HG02840 (cell line): ENCODE results near the gene CCR3.

Experiments
- ATAC-seq: cut with Tn5 transposase; IDR thresholded peaks from one replicate; pipeline ENCODE4 v1.9.1; 2021; ENCODE audit warnings: mild to moderate bottlenecking, moderate library complexity, moderate number of reproducible peaks; ENCODE audit not compliant: unreplicated experiment, low FRiP score

CCR3 gene

GRCh38 chr3:46270474-46270873 is 28.2 kb downstream of the CCR3 start:
- no peak for ATAC-seq

DNA sequence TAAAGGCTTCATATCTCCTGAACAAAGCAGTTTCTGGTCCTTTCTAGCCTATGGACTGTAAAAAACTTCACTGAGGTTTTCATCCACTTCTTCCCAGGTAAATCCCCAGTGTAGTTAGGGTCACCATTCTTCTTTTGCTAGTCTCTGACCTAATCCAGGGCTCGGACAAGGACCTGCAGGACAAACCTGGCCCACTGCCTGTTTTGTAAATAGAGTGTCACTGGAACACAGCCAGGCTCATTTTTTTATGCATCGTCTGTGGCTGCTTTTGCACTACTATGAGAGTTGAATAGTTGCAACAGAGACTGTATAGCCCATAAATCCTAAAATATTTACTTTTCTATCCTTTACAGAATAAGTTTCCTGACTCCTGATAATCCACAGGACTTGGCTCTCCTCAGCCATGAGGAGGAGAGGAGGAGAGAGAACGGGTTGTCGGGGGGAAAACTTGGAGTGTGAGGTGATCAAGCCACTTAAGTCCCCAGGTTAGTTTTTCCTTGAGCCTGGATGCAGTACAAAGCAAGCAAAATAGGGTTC is 29.0 kb downstream of the CCR3 start:
- ATAC-seq: no peak

DNA sequence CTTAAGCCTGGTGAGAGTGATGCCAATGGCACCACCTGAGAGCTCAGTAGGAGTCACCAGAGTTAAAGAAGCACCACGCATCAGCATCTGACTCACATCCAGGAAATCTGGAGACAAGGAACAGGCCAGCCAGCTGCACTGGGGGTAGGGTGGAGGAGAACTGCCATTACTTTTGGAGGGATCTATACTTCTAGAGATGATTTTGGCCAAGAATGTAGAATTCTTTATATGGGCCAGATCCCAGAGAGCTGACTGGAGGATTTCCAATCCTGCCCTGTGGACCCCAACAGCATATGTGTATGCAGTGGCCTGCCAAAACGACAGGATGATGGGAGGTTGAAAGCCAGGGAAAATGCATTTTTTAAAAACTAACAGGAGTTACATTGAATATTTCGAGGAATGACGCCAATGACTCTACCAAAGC is 29.8 kb downstream of the CCR3 start:
- no peak for ATAC-seq

DNA sequence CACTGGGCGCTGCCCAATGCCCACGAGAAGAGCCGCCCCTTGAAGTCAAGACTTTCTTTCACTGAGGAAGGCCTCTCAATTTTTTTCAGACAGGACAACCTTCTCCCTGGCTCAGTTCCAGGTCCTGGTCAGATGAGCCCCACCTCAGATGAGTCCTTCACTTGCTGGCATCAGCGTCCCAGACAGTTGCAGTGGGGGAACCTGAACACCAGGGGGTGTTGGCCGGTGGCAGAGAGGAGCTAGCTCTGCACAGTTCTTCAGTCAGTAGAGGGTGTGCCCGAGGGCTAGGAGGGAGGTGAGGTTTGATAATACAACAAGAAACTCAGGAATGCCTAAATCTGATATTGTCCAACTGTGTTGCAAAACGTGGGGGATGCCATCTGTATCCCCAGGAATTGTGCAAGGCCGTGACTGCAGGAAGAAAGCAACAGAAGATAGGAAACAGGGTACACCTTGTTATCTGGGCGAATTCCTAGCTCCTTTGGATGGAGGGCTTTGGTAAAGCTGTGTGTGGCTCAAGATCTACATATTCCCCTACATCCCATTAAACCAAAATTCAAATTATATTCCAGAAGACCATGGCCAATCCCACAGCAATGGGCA is 34.3 kb downstream of the CCR3 start:
- no peak for ATAC-seq

DNA sequence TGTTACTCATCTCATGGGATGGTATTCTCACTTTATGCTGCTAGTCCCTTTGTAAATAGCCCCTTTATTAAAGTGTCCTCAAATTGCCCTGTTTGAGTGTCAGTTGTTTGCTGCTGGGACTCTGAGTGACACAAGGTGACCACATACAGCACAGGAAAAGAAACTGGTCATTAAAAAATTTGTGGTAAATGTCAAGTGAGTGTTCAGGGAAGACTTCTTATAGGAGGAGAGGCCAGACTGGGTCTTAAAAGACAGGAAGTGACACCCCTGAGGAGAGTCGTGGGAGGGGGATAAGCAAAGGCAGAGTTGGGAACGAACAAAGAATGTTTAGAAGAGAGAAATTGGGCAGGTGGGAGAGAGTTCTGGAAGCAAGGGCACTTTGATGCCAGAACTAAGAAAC is 35.2 kb downstream of the CCR3 start:
- no peak for ATAC-seq

DNA sequence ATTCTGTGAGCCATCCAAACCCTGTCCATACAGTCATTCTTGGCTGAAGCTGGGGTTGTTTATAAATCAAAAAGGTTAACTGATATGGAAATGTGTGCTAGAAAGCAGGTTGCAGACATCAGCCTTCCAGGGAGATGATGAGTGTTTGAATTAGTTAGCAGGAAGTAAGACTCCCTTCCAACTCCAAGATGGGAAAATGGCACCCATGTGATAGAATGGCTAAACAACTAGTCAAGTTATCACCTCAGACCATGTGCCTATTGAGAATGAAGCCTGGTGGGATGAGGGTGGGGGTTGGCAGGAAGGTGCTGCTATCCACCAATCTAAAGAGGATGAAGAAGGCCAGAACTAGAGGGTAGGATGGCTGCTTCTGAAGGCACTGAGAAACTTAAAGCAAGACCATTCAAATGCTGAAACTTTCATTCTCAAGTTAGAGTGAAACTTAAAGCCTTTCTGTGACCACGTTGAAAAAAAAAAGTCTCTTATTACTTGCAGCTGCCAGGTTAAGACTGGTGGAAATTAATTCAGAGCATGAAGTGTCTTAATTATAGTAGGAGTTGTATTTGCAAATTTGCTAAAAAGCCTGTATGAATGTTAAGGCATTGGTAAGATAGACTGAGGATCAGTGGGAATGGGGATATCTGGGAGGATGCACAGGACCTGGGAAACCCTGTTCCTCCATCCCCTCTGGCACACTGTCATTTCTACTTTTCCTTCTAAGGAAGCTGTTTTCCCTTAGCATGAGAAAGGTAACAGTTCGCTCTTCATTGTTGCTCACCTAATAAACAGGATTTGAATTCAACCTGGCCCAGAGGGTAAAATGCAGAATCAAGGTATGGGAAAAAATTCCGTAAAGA is 36.8 kb downstream of the CCR3 start:
- no peak for ATAC-seq

DNA sequence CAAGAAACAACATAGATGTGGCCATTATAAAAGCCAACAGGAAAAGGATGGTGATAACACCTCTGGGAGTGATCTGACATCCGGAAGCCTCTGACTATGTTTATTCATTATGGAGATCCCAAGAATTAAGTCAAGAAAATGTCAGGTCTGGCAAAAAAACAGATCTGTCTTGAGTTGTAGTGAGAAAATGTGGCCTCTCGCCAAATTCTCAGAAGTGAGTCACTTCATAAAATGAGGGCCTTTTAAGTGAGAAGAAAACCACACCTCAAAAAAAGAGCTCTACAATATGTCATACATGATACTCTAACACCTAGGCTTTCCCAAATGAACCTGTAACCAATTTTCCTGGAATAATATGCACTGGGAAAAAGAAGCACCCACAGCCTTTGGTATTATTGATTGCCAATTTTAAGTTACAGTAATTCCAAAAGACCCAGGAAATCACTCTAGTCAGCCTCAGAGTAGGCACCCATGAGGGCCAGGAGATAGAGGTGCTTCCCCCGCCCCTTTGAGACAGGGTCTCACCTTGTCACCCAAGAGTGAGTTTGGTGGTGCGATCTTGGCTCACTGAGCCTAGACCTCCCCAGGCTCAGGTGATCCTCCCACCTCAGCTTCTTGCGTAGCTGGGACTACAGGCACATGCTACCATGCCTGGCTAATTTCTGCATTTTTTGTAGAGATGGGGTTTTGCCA is 38.0 kb downstream of the CCR3 start:
- ATAC-seq: no peak

GRCh38 chr3:46281551-46281950 is 39.3 kb downstream of the CCR3 start:
- ATAC-seq: no peak

DNA sequence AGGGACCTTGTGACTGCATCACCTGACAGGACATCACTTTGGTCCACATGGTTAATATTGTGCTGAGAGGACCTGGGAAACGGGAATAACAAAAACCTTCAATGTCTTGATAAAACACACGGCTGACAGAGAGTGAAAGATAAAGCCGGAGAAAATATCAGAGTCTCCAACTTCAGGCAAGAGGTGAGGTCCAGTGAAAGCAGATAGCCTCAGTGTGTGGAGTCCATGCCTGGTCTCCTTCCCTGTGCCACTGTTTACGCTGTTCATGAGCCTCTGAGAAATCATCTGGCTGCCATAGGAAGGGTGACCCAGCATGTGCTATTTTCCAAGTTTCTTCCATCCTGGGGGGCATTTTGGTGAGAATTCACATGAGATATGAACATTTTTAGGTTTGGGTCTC is 39.8 kb downstream of the CCR3 start:
- no peak for ATAC-seq

- ATAC-seq: no peak
Measured at GRCh38 chr3:46282696-46283095, 40.4 kb downstream of the CCR3 start.

DNA sequence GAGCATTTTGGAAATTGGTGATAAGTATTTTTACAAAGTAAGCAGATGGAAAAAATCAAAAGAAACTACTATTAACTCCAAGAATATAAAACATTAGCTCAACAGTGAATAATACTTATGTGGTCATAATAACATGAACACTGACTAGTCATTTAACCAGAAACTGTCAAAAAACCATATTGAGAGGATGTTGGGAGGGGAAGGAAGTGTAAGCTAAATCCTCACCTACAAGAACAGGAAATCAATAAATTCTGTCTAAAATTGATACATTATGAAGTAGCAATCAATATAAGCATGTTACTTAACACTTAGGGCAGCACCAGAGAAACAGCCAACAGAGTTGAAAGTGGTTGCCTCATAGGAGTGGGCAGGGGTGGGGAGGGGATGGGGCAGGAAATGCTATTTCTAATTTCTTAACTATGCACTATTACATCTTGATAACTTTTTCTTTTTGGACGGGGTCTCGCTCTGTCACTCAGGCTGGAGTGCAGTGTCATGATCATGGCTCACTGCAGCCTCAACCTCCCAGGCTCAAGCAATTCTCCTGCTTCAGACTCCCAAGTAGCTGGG is 41.7 kb downstream of the CCR3 start:
- no peak for ATAC-seq

DNA sequence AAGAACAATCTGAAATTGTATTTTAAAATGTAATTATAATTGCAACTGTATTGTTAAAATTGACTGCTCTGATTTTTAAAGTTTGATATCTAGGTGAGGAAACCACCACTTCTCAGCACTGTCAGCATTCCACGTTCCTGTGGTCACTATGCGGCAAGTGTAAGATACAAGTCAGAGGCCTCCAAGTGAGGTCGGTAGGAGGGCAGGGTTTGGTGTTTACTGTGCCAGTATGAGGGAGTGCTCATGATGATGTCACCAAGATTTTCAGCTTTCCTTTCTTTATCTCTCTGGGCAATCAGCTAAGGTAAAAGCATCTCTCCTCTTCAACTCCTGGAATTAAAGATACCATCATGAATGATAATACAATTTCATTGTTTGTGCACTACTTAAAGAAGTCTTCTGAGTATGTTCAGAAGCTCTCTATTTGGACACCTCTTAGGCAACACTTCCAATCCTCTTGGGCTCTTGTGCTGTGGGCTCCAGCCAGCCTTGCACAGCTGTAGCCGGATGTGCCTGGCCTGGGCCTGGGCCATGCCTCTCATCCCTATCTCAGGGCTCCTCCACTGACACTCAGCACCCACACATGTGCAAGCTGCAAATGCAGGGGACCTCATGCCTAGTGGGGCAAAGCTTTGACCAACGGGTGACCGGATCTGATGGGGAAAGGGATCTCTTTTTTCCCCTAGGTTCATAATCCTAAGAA is 42.9 kb downstream of the CCR3 start:
- no peak for ATAC-seq

DNA sequence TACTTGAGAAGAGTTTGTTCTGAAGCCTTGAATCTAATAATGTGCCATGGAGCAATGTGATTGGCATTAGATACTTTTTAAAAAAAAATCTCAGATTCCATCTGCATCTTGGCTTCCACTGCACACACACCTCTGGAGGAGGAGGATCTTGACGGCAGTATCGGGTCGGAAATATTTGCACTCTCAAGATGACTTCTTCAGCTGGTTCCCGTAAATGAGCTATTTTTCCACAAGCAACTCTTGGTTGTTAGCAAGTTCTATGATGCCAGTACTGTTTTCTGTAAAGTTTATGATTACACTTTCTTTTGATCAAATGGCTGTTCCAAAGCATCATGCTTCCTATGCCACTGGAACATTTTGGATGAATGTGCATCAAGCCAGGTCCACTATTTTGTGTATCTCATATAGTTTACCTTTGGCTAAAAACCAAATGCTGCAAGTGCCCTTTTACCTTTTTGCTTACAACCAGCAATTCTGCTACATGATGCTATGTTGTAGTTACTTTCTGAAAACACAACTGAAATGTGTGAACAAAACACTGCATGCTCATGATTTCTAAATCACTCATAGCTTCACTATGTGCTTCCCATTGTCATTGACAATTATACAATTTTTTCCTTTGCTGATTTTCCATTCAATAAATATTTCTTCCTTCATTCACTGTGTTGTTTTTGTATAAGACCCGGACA is 43.8 kb downstream of the CCR3 start:
- no peak for ATAC-seq

DNA sequence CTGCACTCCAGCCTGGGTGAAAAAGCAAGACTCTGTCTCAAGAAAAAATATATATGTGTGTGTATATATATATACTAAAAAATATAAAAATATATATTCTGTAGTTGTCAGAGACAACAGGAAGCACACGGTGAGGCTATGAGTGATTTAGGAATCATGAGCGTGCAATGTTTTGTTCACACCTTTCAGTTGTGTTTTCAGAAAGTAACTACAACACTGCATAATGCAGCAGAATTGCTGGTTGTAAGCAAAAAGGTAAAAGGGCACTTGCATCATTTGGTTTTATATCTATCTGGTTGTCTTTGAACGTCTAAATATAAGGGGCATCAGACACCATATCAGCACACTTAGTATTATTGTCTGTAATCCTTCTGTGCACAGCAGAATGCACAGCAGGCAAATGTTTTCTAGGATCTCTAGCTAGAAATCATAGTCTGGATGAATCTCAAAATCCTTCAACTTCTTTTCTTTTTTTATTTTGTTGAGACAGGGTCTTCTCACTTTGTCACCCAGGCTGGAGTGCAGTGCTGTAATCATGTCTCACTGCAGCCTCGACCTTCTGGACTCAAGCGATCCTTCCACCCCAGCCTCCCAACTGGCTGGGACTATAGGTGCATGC is 44.8 kb downstream of the CCR3 start:
- ATAC-seq: no peak

DNA sequence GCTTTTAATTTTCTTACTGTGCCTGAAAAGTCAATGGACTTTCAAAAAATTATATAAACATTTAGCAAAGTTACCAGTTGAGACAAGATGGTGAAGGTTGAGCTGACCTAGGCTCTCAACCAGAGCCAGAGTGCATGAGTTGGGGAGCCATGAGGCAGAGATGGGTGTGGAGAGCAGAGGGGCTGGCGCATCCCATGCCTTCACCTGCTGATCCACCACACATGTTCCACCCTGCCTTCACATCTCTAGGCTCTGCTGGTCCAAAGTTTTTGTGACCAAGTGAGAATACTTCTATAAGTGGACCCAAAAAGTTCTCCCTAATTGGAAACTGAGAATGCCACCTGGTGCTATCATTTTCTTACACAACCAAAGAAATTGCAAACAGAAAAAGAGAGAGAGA is 47.3 kb downstream of the CCR3 start:
- ATAC-seq: no peak

GRCh38 chr3:46289966-46290365 is 47.7 kb downstream of the CCR3 start:
- no peak for ATAC-seq

DNA sequence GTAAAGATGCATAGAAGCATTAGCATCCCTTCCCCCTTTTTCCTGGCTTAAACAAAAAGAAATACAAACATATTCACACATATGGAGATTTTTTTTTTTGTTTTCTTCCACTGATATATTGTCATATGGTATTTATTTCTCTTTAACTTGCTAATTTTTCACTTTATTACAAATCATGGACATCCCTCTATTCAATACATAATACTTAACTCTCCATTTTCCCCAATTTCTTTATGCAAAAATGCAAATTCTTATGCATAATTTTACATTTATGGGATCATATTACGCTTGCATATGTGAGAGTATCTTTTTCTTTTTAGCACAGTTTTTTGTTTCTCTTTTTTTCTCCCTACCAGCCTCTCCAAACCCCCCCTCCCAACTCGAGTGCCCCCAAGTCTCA is 48.8 kb downstream of the CCR3 start:
- ATAC-seq: no peak

- no peak for ATAC-seq
Measured at GRCh38 chr3:46293035-46293724, 50.9 kb downstream of the CCR3 start.
